ENCODE measurements around the gene BCL11B. TPM values are rescaled to one million over a fixed set of nuclear protein-coding genes. Genes with fewer than 3 reads are reported as not detected.

BCL11B gene
- total and polyA plus RNA-seq, 12 donors, result 0.03 to 1.9 (median 0.11) TPM; not detected in 2

- 32 to 45% methylated on average over 25 of the region's 25 CpGs for WGBS, 2 donors
- intact Hi-C loops (cut with DNase I), result loop anchor here in 1 of 10 donors (10.0 kb wide), 1 partner anchor 1127 kb away; no protein-coding TSS in a partner anchor
Observed at GRCh38 chr14:99261912-99262787, 9.8 kb downstream of the BCL11B start.

GRCh38 chr14:99260587-99261551, 11.1 kb downstream of the BCL11B start:
- intact Hi-C loops (cut with DNase I), result loop anchor here in 1 of 10 donors (10.0 kb wide), 1 partner anchor 1126 kb away; no protein-coding TSS in a partner anchor
- Histone ChIP-seq H3K27me3 (peaks cover 3 to 99% (median 81%) of the 10 kb centered on the region in 7 donors), H3K9me3 (no peaks in the 10 kb centered on the region), H3K4me3 (peak overlapping the region in 1 of 10 donors; percentile 14), H3K36me3 (no peaks in the 10 kb centered on the region), H3K27ac (peak overlapping the region in 1 of 10 donors; percentile 81), H3K4me1 (no peaks in the 10 kb centered on the region)
- TF ChIP-seq CTCF (IDR thresholded peaks at IDR 0.05), result no peak
- 58 to 68% methylated on average over 20 of the region's 20 CpGs for WGBS, 2 donors
- ATAC-seq, result no peak
- no peak for DNase-seq

More at GRCh38 chr14:99261912-99262787, 9.8 kb downstream of the BCL11B start:
- H3K4me3 ChIP-seq, result peak overlapping the region in 1 of 10 donors; percentile 24
- no peak for TF ChIP-seq CTCF (IDR thresholded peaks at IDR 0.05)
- peak overlapping the region in 1 of 10 donors; percentile 81 for H3K27ac ChIP-seq
- no peaks in the 10 kb centered on the region for H3K9me3 ChIP-seq
- peaks cover 3 to 99% (median 87%) of the 10 kb centered on the region in 7 donors for H3K27me3 ChIP-seq
- DNase-seq (no peak), ATAC-seq (no peak)
- no peaks in the 10 kb centered on the region for H3K36me3 ChIP-seq
- peaks cover 0 to 4% (median 0%) of the 10 kb centered on the region in 9 donors for H3K4me1 ChIP-seq

GRCh38 chr14:99260116-99260515, 11.9 kb downstream of the BCL11B start:
- intact Hi-C loops (cut with DNase I), result loop anchor here in 1 of 10 donors (10.0 kb wide), 1 partner anchor 1125 kb away; no protein-coding TSS in a partner anchor

More at GRCh38 chr14:99260116-99260515, 11.9 kb downstream of the BCL11B start:
- Histone ChIP-seq H3K36me3 (no peaks in the 10 kb centered on the region), H3K9me3 (no peaks in the 10 kb centered on the region), H3K4me3 (no peak overlapping the region), H3K27me3 (peaks cover 3 to 99% (median 81%) of the 10 kb centered on the region in 7 donors), H3K4me1 (no peaks in the 10 kb centered on the region), H3K27ac (peak overlapping the region in 1 of 10 donors; percentile 81)
- no peak for TF ChIP-seq CTCF (IDR thresholded peaks at IDR 0.05)
- 79 to 93% methylated on average over 9 of the region's 9 CpGs for WGBS, 2 donors
- ATAC-seq (no peak), DNase-seq (no peak)

Data from heart right ventricle (tissue), 16 donors.